Thyroid gland (tissue), 4 donors: Measurements from ENCODE around the gene ENDOV.

Source experiments
- POLR2A ChIP-seq, 2 donors: fragments of 450-650 bp; IDR thresholded peaks; one replicate each; pipeline ENCODE4 v1.6.1; 2017; ENCODE audit warnings: antibody characterized with exemption in 2 of 2, mild to moderate bottlenecking in 2 of 2, moderate library complexity in 1 of 2
- TF ChIP-seq, protein P1 (sequence below), 6 experiments: fragments of 200-600 bp in 3 of 6; fragments of 450-650 bp in 3 of 6; sonication (generic) in 3 of 6; IDR thresholded peaks; one replicate each; pipeline ENCODE4 v1.5.1; 2016 to 2019; ENCODE audit warnings: antibody characterized with exemption in 6 of 6, mild to moderate bottlenecking in 2 of 6, inconsistent platforms in 1 of 6, moderate library complexity in 1 of 6

DNA sequence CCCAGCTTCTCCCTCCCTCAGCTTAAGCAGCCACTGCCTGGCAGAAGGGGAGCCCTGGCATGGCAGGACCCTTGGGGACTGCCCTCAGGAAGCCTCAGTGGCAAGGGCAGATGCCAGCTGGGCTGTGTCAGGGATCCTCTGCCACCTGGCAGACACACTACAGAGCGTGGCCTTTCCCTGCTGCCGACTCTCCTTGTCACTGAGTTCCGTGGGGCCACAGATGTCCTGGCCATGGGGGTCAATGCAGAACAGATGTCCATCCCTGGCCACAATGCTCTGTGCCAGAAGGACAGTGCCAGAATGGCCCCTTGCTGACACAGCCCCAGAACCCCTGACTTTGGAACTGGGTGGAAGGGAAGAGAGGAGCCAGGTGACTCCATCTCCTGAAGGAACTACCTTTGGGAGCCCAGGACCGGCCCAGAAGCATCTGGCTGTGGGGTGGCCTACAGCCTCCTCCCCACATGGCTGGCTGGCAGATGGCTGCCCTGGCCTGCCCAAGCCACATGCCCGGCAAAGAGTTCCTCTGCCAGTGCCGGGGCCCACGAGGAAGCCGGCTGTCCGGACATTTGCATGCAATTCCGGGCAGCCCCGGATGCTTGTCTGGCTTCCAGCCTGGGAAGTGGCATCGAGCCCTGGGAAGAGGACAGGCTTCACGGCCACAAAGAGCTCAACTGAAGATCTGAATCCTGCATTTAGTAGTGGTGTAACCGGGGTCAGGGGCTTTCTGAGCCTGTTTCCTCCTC is 37.4 kb downstream of the ENDOV start:
- TF ChIP-seq, protein P1, sequence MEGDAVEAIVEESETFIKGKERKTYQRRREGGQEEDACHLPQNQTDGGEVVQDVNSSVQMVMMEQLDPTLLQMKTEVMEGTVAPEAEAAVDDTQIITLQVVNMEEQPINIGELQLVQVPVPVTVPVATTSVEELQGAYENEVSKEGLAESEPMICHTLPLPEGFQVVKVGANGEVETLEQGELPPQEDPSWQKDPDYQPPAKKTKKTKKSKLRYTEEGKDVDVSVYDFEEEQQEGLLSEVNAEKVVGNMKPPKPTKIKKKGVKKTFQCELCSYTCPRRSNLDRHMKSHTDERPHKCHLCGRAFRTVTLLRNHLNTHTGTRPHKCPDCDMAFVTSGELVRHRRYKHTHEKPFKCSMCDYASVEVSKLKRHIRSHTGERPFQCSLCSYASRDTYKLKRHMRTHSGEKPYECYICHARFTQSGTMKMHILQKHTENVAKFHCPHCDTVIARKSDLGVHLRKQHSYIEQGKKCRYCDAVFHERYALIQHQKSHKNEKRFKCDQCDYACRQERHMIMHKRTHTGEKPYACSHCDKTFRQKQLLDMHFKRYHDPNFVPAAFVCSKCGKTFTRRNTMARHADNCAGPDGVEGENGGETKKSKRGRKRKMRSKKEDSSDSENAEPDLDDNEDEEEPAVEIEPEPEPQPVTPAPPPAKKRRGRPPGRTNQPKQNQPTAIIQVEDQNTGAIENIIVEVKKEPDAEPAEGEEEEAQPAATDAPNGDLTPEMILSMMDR (IDR thresholded peaks at IDR 0.05) = no peak
- no peak for TF ChIP-seq POLR2A (IDR thresholded peaks at IDR 0.05)
